Endothelial cell of umbilical vein (primary cell): ENCODE results near the gene TUBG2. TPM values are rescaled to one million over a fixed set of nuclear protein-coding genes. Genes with fewer than 3 reads are reported as not detected.

ENCODE experiments used
- BruUV-seq: library from RNA; stranded (reverse); fragments of 400-500 nt; replicated peaks from 2 replicates; lab custom pipeline; 2021; lab: Mats Ljungman, UMichigan
- CTCF ChIA-PET: fragments of 300-600, 350-600 bp; sonication (Branson Sonifier 250); formaldehyde crosslinking; loops from one replicate; lab custom pipeline; 2021; ENCODE audit warnings: antibody characterized with exemption, inconsistent platforms; lab: Charles Lee
- POLR2A ChIA-PET: fragments of 300-600, 350-600 bp; sonication (Branson Sonifier 250); formaldehyde crosslinking; loops from one replicate; lab custom pipeline; 2021; ENCODE audit warnings: antibody characterized with exemption, inconsistent platforms; lab: Charles Lee
- DNase-seq: peaks from one replicate; pipeline ENCODE4 v3.0.0-alpha.2; 2011; ENCODE audit warnings: low read depth, low spot score
- FAIRE-seq: peaks from 2 replicates; lab custom pipeline; 2011; peaks lifted over from hg19 to GRCh38; lab: Jason Lieb, UNC
- H2AFZ ChIP-seq: 2 replicates; pipeline ENCODE4 v1.6.0; 2012; ENCODE audit warnings: low read depth, low read length, control low read depth, inconsistent platforms
- H3K27ac ChIP-seq: 2 replicates; pipeline ENCODE4 v1.5.1; 2011; ENCODE audit warnings: low read depth, mild to moderate bottlenecking, control low read depth, low read length, moderate library complexity; ENCODE audit not compliant: insufficient read depth
- H3K27me3 ChIP-seq, 2 experiments: 2 replicates each; pipeline versions ENCODE4 v1.6.0 to v1.6.1; 2011; ENCODE audit warnings: low read length in 2 of 2, mixed read lengths in 1 of 2; ENCODE audit not compliant: control insufficient read depth in 2 of 2, insufficient read depth in 2 of 2
- H3K36me3 ChIP-seq, 2 experiments: 2 replicates in 1 of 2; 3 replicates in 1 of 2; pipeline ENCODE4 v1.5.1; 2011; ENCODE audit warnings: low read length in 2 of 2, mild to moderate bottlenecking in 1 of 2, moderate library complexity in 1 of 2; ENCODE audit not compliant: control insufficient read depth in 2 of 2, insufficient read depth in 2 of 2; ENCODE audit errors: extremely low read depth in 1 of 2
- H3K4me1 ChIP-seq: 3 replicates; pipeline ENCODE4 v1.5.1; 2011; ENCODE audit warnings: mild to moderate bottlenecking, low read length; ENCODE audit not compliant: control insufficient read depth, insufficient read depth; ENCODE audit errors: extremely low read depth
- H3K4me2 ChIP-seq: 2 replicates; pipeline ENCODE4 v1.6.1; 2011; ENCODE audit warnings: low read length, control low read depth, mixed read lengths; ENCODE audit not compliant: insufficient read depth
- H3K4me3 ChIP-seq, 3 experiments: fragments of 200-600 bp in 1 of 3; sonication (generic), shearing (Covaris generic) in 1 of 3; replicated peaks in 1 of 3; 2 replicates each; pipeline ENCODE4 v1.5.1; 2011 to 2016; ENCODE audit warnings: control low read depth in 3 of 3, low read length in 3 of 3, mild to moderate bottlenecking in 2 of 3, inconsistent platforms in 1 of 3, low read depth in 1 of 3, moderate library complexity in 1 of 3; ENCODE audit not compliant: insufficient read depth in 1 of 3
- H3K79me2 ChIP-seq: 2 replicates; pipeline ENCODE4 v1.6.0; 2012; ENCODE audit warnings: low read length, inconsistent platforms; ENCODE audit not compliant: control insufficient read depth, insufficient read depth
- H3K9ac ChIP-seq: replicated peaks from 2 replicates; pipeline ENCODE3; 2011; ENCODE audit warnings: low read length, control low read depth; ENCODE audit not compliant: insufficient read depth; ENCODE audit errors: extremely low read depth
- H3K9me1 ChIP-seq: replicated peaks from 3 replicates; pipeline ENCODE4 v1.6.0; 2011; ENCODE audit warnings: mild to moderate bottlenecking, low read length; ENCODE audit not compliant: control insufficient read depth, insufficient read depth; ENCODE audit errors: extremely low read depth
- H3K9me3 ChIP-seq: replicated peaks from 2 replicates; pipeline ENCODE4 v1.5.1; 2012; ENCODE audit warnings: low read length, inconsistent platforms; ENCODE audit not compliant: control insufficient read depth, insufficient read depth
- H4K20me1 ChIP-seq: replicated peaks from 2 replicates; pipeline ENCODE3; 2011; ENCODE audit warnings: mild to moderate bottlenecking, low read length; ENCODE audit not compliant: control insufficient read depth, insufficient read depth; ENCODE audit errors: extremely low read depth
- CTCF ChIP-seq, 2 donors: IDR thresholded peaks; 1 replicate in 1 of 2; 2 replicates in 1 of 2; pipeline ENCODE4 v1.5.1; 2011; ENCODE audit warnings: low read length in 2 of 2, mild to moderate bottlenecking in 2 of 2, moderate library complexity in 2 of 2, control low read depth in 1 of 2, inconsistent platforms in 1 of 2, low read depth in 1 of 2; ENCODE audit not compliant: insufficient read depth in 1 of 2; ENCODE audit errors: extremely low read depth in 1 of 2
- EZH2 ChIP-seq: IDR thresholded peaks from 2 replicates; pipeline ENCODE4 v1.6.1; 2012; ENCODE audit warnings: borderline replicate concordance, low read depth, mild to moderate bottlenecking, moderate library complexity, low read length, inconsistent platforms; ENCODE audit not compliant: severe bottlenecking
- FOS ChIP-seq: IDR thresholded peaks from 2 replicates; pipeline ENCODE4 v1.6.1; 2011; ENCODE audit warnings: mild to moderate bottlenecking, low read length, moderate library complexity, borderline replicate concordance; ENCODE audit not compliant: insufficient read depth
- GATA2 ChIP-seq: IDR thresholded peaks from 2 replicates; pipeline ENCODE4 v1.7.0; 2011; ENCODE audit warnings: low read depth, mild to moderate bottlenecking, moderate library complexity, mixed read lengths, low read length; ENCODE audit not compliant: insufficient read length, insufficient read depth
- JUN ChIP-seq: IDR thresholded peaks from 2 replicates; pipeline ENCODE4 v1.6.1; 2011; ENCODE audit warnings: borderline replicate concordance, low read depth; ENCODE audit not compliant: insufficient read length, insufficient read depth
- MAX ChIP-seq: IDR thresholded peaks from 2 replicates; pipeline ENCODE4 v1.6.1; 2011; ENCODE audit not compliant: insufficient read depth, insufficient read length
- MYC ChIP-seq: IDR thresholded peaks from one replicate; pipeline ENCODE4 v1.6.1; 2011; ENCODE audit warnings: mild to moderate bottlenecking, low read depth, low read length
- POLR2A ChIP-seq: IDR thresholded peaks from 2 replicates; pipeline ENCODE4 v1.6.1; 2012; ENCODE audit warnings: low read depth, mild to moderate bottlenecking, control low read depth, low read length
- POLR2AphosphoS5 ChIP-seq: IDR thresholded peaks from 2 replicates; pipeline ENCODE4 v1.6.1; 2012; ENCODE audit warnings: low read depth, mild to moderate bottlenecking, control low read depth, low read length, moderate library complexity; ENCODE audit not compliant: insufficient read depth
- dilution Hi-C: fragments of 300-500 bp; cut with MboI; formaldehyde crosslinking; loops from one replicate; pipeline ENCODE4 v1.15.0; 2019; ENCODE audit warnings: low sequenced_read_pairs; ENCODE audit not compliant: extremely low pct_ligation_motif_present
- intact Hi-C: fragments of 100-400 bp; cut with micrococcal nuclease; formaldehyde crosslinking; loops from one replicate; pipeline ENCODE4 v1.10.0; 2022
- polyA plus RNA-seq, 4 experiments: library from polyadenylated mRNA; depleted of rRNA in 3 of 4; stranded (reverse) in 3 of 4; unstranded in 1 of 4; fragments of >200 nt; gene quantifications; 2 replicates each; pipeline versions ENCODE4 v1.2.1 to v1.2.3, GENCODE V29; 2011 to 2012; ENCODE audit warnings: missing spikeins in 1 of 4
- total RNA-seq: library from RNA; stranded (reverse); gene quantifications from 2 replicates; pipeline ENCODE4 v1.2.3, GENCODE V29; 2021

Gene TUBG2
- total and polyA plus RNA-seq, 2 donors (not counting 3 experiments of a cell fraction or from before 2014, with no cell fraction given), result 13.2 to 17.7 TPM

- CTCF ChIA-PET, result interaction anchor here (0.5 to 8.3 kb wide), 14 partner anchors 13 to 365 kb away, joined by 3 to 235 read pairs (median 4); partner anchors contain the start of genes BECN1, NAGLU, PSMC3IP and RETREG3
- intact Hi-C loops, result loop anchor here (1.0 to 5.0 kb wide), 5 partner anchors 16 to 355 kb away; partner anchors contain the start of genes RETREG3, RPL27, TUBG1 and WNK4
- no peaks in the 10 kb centered on the region for H3K9me1 ChIP-seq
- POLR2A ChIA-PET, result interaction anchor here (1.1 to 1.4 kb wide), 3 partner anchors 17 to 99 kb away, joined by 3 to 5 read pairs (median 4); partner anchors contain the start of genes RETREG3 and TUBG1
- no peaks in the 10 kb centered on the region for H4K20me1 ChIP-seq
- no peaks in the 10 kb centered on the region for H3K9me3 ChIP-seq
- H2AFZ ChIP-seq, result peak overlapping the region; percentile 87
- no TSS peak for BruUV-seq
- H3K27me3 ChIP-seq, result no peaks in the 10 kb centered on the region
- H3K79me2 ChIP-seq, result no peaks in the 10 kb centered on the region
- H3K4me1 ChIP-seq, result peaks cover 42% of the 10 kb centered on the region
- peak overlapping the region in 2 of 3 experiments; percentile 70 to 87 for H3K4me3 ChIP-seq
- H3K36me3 ChIP-seq, result peaks cover 0 to 7% of the 10 kb centered on the region in 2 experiments
- peak overlapping the region; percentile 40 for H3K4me2 ChIP-seq
- dilution Hi-C loops, result no loop called here
- H3K27ac ChIP-seq, result peak overlapping the region; percentile 47
- TF ChIP-seq POLR2AphosphoS5 (no peak), MAX (peak; percentile 90), CTCF (IDR thresholded peaks at IDR 0.05; ENCODE audit: extremely low read depth in 1 of 2, insufficient read depth in 1 of 2, low read depth in 1 of 2, low read length in 2 of 2) (no peak), FOS (no peak), MYC (no peak), POLR2A (peak; percentile 24), EZH2 (no peak), JUN (no peak), GATA2 (no peak)
- FAIRE-seq (peak; percentile 100), DNase-seq (peak; percentile 100)
- H3K9ac ChIP-seq, result no peak overlapping the region
Observed at GRCh38 chr17:42677012-42677857, 18.2 kb downstream of the TUBG2 start.
